Activated effector memory CD4-positive, alpha-beta T cell treated with Interleukin-2 at 50 U/mL for 16 hours (primary cell): Measurements from ENCODE around the gene TP53I11.
A peak's percentile ranks its signal among the peaks of the same experiment; 100 is the strongest.

Source experiments
- DNase-seq: peaks from one replicate; pipeline ENCODE4 v3.0.0-alpha.2; 2020

Gene TP53I11

GRCh38 chr11:44955015-44955738 is 4.5 kb upstream of the TP53I11 start:
- DNase-seq: no peak

DNA sequence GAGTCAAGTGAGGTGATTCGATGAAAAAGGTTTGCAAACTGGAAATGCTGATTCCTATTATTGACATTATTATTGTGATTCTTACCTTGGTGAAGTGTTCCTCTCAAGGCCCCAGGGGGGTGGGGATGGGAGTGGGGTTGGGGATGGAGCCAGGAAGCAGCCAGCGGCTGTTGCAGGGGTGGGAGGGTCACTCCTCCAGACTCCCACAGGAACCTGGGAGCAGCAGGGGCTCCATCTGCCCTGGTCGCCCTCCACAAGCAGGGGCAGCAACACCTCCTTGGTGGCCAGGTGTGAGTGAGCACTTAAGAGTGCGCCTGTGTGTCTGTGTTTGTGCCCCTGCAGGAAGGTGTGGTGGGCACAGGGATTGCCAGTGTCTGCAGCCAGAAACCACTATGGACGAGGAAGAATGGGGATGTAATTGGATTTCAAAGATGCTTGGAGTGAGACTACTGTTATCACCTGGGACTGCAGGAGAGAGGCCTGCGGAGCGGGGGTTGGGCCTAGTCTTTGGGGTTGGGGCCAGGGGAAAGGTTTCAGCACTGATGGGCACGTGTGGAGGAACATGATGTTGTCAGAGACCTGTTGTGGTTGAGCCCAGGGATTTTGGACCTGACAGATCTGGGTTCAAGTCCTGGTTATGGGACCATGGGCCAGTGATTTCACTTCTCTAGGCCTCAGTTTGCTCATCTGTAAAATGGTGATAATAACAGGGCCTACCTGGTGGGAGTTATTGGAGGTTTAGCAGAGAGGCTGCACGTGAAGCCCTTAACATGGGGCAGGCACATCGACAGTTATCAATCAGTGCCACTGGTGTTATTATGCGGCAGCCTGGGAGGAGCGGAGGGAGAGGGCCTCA is 3.6 kb upstream of the TP53I11 start:
- no peak for DNase-seq

- DNase-seq: no peak
These were observed 2.0 kb upstream of the TP53I11 start for GRCh38 chr11:44952500-44953260.

GRCh38 chr11:44952082-44952481 is 1.4 kb upstream of the TP53I11 start:
- DNase-seq: no peak

DNA sequence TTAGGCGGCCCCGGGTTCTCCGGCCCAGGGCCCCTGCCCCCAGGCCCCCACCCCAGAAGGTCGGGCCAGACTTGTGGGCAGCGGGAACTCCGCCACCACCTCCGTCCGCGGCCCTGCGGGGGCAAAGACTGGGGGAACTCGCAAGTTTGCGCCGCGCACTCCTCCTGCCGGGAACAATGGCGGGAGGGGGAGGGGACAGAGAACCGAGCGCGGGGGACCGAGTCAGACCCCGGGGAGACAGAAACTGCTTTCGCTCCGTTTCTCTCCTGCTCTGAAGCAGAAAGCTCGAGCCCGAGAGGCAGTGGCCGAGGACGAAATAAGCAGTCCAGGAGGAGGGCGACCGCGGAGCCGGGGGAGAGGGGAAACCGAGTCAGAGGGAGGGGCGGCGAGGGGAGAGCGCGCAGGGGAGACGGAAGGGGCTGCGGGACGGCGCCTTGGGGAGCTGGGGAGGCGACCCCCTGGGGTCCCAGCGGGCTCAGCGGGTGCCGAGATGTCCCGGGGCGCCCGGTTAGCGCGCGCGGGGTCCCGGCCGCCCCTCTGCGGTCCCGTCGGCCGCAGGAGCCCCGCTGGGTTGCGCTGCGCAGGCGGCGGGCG is 555 bp downstream of the TP53I11 start:
- DNase-seq: no peak

DNA sequence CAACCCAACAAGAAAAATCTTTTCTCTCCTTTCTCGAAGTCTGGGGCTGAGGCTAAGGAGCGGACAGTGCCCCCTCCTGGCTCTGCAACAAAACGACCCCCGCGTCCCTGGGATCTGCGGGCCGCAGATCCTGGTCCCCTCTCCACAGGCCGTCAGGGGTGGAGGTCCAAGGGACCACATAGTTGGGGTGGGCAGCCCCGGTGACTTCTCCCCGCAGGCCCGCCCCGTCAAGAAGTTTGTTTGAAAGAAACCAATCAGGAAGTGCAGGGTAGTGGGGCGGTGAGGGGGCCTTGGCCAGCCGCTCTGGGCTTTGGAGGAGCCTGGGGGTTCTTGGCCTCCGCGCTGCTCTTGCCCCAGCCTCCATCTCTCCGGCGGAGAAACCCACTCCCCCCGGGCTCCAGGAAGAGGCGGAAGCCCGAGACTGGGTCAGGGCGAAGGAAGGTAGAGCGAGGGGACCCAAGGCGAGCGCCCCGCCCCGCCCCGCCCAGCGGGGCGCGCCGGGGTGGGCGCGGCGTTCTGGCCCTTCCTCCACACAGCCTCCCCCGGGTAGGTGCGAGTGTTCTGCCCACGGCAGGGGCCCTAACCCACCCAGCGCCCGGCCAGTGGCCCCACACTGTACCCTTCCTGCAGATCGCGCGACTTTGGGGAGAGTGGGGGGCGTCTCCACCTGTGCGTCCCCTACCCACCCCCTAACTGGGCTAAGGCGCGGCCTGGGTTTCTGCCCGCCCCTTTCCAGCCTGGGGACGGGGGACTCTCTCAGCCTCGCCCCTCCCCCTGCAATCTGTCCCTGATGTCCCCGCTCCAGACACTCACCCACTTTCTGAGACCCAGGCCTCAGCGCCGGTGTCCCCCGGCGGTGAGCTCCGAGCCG is 1.3 kb downstream of the TP53I11 start:
- peak; percentile 25 for DNase-seq

DNA sequence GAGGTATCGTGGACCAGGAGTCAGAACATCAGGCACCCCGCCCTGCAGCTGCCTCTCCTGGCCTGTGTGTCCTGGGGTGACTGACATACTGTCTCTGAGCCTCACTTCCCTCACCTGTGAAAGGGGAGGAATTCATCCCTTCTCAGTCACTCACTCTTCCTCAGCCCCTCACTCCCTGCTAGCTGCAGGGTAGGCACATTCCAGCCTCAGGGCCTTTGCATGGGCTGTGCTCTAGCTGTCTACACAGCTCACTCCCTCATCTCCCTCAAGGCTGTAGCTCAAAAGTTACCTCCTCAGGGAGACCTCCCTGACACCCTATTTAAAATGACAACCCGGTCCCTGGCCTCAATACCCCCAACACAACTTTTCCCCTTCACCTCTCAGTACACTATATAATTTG is 2.5 kb downstream of the TP53I11 start:
- DNase-seq: no peak

DNA sequence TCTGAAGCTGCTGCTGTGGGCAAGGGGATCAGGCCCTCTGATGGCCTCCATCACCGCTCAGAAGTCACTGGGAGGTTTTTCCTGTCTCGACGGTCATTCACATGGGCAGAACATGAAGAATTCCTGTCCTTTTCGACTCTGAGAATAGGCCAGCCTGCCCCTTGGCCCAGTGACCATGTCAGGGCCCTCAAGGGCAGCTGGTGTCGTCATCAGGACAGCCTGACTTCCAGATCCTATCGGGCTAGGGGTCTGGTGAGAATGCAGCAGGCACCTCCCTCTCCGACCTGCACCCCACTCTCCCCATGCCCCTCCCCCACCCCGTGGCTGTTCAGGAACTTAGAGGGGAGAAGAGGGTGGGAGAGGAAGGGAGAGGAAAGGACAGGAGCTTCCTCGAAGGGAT is 3.6 kb downstream of the TP53I11 start:
- no peak for DNase-seq

GRCh38 chr11:44946263-44946662 is 4.4 kb downstream of the TP53I11 start:
- DNase-seq: no peak

DNA sequence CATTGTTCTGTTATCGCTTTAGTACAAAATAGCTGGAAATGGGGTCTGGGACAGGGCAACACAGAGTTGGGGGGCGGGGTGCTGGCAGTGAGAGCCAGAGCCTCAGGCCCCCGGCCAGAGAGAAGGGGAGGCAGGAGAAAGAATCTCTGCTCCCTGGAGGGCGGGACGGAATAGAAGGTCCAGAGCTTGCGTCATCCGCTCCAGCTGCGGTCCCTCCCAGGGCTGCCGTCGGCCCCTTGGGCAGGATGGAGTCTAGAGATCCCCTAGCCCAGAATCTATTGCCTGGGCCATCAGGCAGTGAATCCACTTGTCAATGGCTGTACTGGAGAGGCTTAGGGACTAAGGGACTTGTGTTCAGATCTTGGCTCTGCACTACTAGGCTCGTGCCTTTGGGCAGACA is 5.0 kb downstream of the TP53I11 start:
- DNase-seq: no peak

DNA sequence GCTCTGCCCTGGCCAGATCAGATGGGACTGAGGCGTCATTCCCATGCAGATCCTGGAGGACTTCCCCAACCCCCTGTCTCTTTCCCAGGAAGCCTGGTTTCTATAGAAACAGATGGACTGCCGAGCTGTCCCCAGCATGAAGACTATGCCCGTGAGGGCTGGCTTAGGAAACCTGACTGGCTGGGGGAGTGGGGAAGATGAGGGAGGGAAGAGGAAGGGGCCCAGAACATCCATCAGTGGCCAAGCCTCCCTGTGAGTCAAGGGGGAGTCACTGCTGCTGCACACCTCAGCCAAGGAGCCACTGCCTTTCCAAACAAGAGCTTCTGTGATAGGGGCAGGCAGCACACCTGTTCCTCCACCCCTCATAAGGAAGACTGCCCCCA is 5.8 kb downstream of the TP53I11 start:
- no peak for DNase-seq

GRCh38 chr11:44944181-44944852 is 6.4 kb downstream of the TP53I11 start:
- no peak for DNase-seq

- no peak for DNase-seq
These were observed 7.0 kb downstream of the TP53I11 start for GRCh38 chr11:44943696-44944095.

GRCh38 chr11:44943118-44943517 is 7.6 kb downstream of the TP53I11 start:
- DNase-seq: no peak

GRCh38 chr11:44942029-44942955 is 8.4 kb downstream of the TP53I11 start:
- no peak for DNase-seq

- DNase-seq: no peak
These were observed 9.2 kb downstream of the TP53I11 start for GRCh38 chr11:44941259-44942021.

GRCh38 chr11:44940835-44941234 is 9.8 kb downstream of the TP53I11 start:
- DNase-seq: no peak

- DNase-seq: no peak
These were observed 10.3 kb downstream of the TP53I11 start for GRCh38 chr11:44940404-44940803.

GRCh38 chr11:44939673-44940395 is 10.8 kb downstream of the TP53I11 start:
- DNase-seq: no peak
